Astrocyte of the cerebellum (primary cell): ENCODE results near the gene TMEM273.

ENCODE experiments used
- DNase-seq: peaks from one replicate; pipeline ENCODE4 v3.0.0-alpha.2; 2011; ENCODE audit warnings: low read depth
- H3K4me3 ChIP-seq: 2 replicates; pipeline ENCODE4 v1.5.1; 2011; ENCODE audit warnings: mild to moderate bottlenecking, low read depth, low read length, moderate library complexity
- in situ Hi-C: cut with HindIII; loops from 2 replicates; pipeline ENCODE4 v1.10.0; 2017; ENCODE audit warnings: low sequenced_read_pairs
- TF ChIP-seq, protein P1 (sequence below): IDR thresholded peaks from 2 replicates; pipeline ENCODE4 v1.5.1; 2012; ENCODE audit warnings: low read length, low read depth, moderate library complexity, mild to moderate bottlenecking; ENCODE audit errors: missing control alignments

The TMEM273 gene

DNA sequence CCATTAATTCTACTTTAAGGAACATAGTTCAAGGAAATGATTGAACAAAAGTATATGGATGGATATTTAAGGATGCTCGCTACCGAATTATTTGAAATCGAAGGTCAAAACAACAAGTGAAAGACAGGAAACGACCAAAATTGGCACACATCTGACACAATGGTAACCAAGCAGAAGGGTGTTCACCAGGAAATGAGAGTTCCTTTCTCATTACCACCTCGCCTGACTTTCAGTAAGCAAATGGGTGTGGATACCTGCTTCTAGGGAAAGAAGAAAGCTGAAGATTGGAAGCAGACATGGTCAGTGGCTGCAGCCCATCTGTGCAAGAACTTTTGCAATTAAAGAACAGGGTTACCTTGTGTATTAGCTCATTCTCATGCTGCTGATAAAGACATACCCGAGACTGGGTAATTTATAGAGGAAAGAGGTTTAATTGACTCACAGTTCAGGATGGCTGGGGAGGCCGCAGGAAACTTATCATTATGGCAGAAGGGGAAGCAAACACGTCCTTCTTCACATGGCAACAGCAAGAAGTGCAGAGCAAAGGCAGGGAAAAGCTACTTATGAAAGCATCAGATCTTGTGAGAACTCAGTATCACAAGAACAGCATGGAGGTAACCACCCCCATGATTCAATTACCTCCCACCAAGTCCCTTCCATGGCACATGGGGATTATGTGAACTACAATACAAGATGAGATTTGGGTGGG is 6.2 kb upstream of the TMEM273 start:
- H3K4me3 ChIP-seq = no peak overlapping the region
- TF ChIP-seq, protein P1, sequence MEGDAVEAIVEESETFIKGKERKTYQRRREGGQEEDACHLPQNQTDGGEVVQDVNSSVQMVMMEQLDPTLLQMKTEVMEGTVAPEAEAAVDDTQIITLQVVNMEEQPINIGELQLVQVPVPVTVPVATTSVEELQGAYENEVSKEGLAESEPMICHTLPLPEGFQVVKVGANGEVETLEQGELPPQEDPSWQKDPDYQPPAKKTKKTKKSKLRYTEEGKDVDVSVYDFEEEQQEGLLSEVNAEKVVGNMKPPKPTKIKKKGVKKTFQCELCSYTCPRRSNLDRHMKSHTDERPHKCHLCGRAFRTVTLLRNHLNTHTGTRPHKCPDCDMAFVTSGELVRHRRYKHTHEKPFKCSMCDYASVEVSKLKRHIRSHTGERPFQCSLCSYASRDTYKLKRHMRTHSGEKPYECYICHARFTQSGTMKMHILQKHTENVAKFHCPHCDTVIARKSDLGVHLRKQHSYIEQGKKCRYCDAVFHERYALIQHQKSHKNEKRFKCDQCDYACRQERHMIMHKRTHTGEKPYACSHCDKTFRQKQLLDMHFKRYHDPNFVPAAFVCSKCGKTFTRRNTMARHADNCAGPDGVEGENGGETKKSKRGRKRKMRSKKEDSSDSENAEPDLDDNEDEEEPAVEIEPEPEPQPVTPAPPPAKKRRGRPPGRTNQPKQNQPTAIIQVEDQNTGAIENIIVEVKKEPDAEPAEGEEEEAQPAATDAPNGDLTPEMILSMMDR = no peak
- no peak for DNase-seq
- in situ Hi-C loops = no loop called here

DNA sequence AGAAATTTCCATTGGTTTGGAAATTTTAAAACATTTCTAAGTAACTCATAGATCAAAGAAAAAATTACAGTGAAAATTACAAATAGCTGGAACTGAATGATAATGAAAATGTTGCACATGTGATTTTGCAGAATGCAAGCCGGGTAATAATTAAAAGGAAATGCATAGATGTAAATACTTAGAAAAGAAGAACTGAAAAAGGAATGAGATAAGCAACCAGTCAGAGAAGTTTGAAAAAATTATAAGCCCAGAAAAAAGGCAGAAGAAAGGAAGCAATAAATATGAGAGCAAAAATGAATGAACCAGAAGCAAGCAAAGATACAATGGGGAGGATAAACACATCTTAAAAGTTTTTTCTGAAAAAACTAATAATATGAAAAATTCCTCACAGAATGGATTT is 3.2 kb upstream of the TMEM273 start:
- H3K4me3 ChIP-seq = no peak overlapping the region
- TF ChIP-seq, protein P1 = no peak
- in situ Hi-C loops = no loop called here
- no peak for DNase-seq

DNA sequence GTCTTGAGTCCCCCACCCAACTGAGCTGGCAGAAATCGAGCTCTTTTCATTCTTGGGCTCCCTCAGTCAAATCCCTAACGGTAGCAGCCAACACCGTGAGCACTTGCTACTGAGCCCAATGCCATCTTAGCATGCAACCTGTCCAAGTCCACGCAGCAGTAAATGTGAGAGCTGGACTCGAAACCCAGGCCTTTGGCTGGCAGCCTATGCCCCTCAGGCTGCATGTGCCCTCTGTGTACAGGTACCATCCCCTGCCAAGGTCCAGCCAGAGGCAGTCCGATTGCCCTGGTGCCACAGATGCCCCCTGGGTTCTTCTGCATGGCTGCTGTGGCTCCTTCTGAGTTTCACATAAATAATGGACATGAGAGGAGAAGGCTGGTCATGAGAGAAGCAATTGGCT is 1.2 kb upstream of the TMEM273 start:
- DNase-seq = no peak
- H3K4me3 ChIP-seq = no peak overlapping the region
- in situ Hi-C loops = no loop called here
- TF ChIP-seq, protein P1 = no peak

DNA sequence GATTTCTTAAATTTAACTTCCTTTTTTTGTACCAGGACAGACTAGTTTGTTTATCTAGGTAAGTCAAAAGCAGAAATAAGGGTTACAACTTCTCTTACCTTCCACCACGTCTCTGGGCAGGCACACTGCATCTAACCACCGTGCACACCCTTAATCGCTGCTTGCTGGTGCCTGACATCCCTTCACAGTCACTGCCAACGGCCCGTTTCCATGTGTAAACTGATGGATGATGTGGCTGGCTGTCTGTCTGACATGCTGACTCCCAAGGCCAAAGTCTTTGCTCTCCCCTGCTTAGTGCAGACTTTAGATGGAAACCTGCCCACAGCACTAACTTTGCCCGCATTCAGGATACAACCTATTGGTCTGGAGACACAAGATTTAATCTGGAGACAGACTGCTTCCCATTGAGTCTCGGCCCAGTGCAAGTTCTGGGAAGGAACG is 1.1 kb downstream of the TMEM273 start:
- in situ Hi-C loops = no loop called here
- no peak for DNase-seq
- TF ChIP-seq, protein P1 = no peak
- no peak overlapping the region for H3K4me3 ChIP-seq

DNA sequence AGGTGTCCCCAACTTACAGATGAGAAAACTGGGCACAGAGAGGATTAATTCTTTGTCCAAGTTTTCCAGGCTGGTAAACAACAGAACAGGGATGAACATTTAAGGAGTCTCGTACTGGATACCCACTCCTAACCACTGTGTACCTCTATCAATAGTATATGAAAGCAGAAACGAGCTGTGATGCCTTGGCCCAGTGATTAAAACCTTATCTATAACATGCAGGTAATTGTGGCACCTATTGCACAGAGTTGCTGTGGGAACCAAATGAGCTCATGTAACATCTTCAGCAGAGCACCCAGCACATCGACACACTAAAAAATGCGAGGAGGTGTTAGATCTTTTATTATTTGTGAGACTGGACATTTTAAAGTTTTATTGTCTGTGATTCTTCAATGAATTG is 1.6 kb downstream of the TMEM273 start:
- TF ChIP-seq, protein P1 = no peak
- in situ Hi-C loops = no loop called here
- H3K4me3 ChIP-seq = no peak overlapping the region
- no peak for DNase-seq

DNA sequence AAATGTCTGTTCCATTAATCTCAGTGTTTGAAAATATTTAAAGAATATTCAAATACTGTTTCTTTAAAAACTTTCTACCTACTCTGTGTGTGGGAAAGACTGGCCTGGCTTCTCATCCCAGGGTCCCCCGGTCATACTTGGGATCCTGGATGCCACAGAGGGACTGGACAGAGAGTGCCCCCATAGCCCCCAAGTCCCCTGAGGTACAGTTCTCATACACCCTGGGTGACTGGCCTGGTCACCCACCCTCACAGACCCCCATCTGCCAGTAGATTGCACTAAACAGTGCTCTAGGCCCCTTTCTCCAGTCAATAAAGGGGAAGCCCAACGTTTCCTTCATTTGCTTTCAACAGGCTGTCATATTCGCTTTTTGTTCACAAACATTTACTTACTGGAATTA is 3.0 kb downstream of the TMEM273 start:
- DNase-seq = no peak
- TF ChIP-seq, protein P1 = no peak
- in situ Hi-C loops = no loop called here
- H3K4me3 ChIP-seq = no peak overlapping the region

DNA sequence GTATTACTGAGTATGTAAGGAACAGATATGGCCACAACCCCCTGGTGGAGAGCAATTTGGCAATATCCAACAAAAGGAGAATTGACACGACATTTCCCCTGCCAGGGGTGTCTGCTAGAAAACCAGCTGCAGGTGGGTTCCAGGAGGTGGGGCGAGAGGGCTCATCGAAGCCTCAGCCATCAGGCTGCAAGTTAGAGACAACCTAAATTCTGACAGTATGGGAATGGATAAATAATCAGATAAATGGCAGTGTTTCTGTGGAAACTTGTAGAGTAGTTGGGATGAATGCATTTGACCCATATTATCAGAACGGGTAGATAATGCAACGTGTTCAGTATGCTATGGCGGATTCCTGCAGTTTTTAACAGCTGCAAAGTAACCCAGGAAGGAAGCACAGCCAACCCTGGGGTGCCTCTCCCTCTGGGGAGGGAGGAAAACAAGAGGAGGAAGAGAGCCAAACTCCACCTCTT is 3.5 kb downstream of the TMEM273 start:
- in situ Hi-C loops = no loop called here
- TF ChIP-seq, protein P1 = no peak
- H3K4me3 ChIP-seq = no peak overlapping the region
- DNase-seq = no peak
